Endodermal cell (in vitro differentiated cells): Measurements from ENCODE around the gene SFXN5. TPM values are rescaled to one million over a fixed set of nuclear protein-coding genes. Genes with fewer than 3 reads are reported as not detected.
A peak's percentile ranks its signal among the peaks of the same experiment; 100 is the strongest.

Experiments used
- DNase-seq: peaks from one replicate; pipeline ENCODE4 v3.0.0-alpha.2; 2017
- H3K27ac ChIP-seq: 2 replicates; pipeline ENCODE4 v1.5.1; 2013; ENCODE audit warnings: mild to moderate bottlenecking, low read depth, low read length, moderate library complexity
- H3K27me3 ChIP-seq: 2 replicates; pipeline ENCODE4 v1.6.1; 2013; ENCODE audit warnings: mild to moderate bottlenecking, low read length, moderate library complexity; ENCODE audit not compliant: insufficient read depth, control insufficient read depth, poor library complexity, severe bottlenecking
- H3K36me3 ChIP-seq: 2 replicates; pipeline ENCODE4 v1.7.0; 2013; ENCODE audit warnings: mild to moderate bottlenecking, low read length, moderate library complexity; ENCODE audit not compliant: control insufficient read depth, insufficient read depth
- H3K4me1 ChIP-seq: one replicate; pipeline ENCODE4 v1.7.0; 2013; ENCODE audit warnings: low read length; ENCODE audit not compliant: control insufficient read depth, insufficient read depth
- H3K4me3 ChIP-seq: 2 replicates; pipeline ENCODE4 v1.5.1; 2013; ENCODE audit warnings: mild to moderate bottlenecking, low read length, moderate library complexity
- H3K9ac ChIP-seq: 2 replicates; pipeline ENCODE4 v1.6.1; 2013; ENCODE audit warnings: mild to moderate bottlenecking, low read length, moderate library complexity; ENCODE audit not compliant: poor library complexity, severe bottlenecking; ENCODE audit errors: extremely low read depth
- H3K9me3 ChIP-seq: 2 replicates; pipeline ENCODE4 v1.6.1; 2013; ENCODE audit warnings: mild to moderate bottlenecking, low read length, moderate library complexity; ENCODE audit not compliant: control insufficient read depth
- H3K27ac Mint-ChIP-seq: 2 replicates; pipeline ENCODE4 v1.8.0; 2020; ENCODE audit warnings: mixed read lengths
- H3K27me3 Mint-ChIP-seq: 2 replicates; pipeline ENCODE4 v1.8.0; 2021; ENCODE audit warnings: mild to moderate bottlenecking, mixed read lengths; ENCODE audit not compliant: insufficient read depth
- H3K36me3 Mint-ChIP-seq: 2 replicates; pipeline ENCODE4 v1.8.0; 2020; ENCODE audit warnings: low read depth, mixed read lengths
- H3K4me1 Mint-ChIP-seq: 2 replicates; pipeline ENCODE4 v1.8.0; 2020; ENCODE audit warnings: mixed read lengths
- H3K4me3 Mint-ChIP-seq: 2 replicates; pipeline ENCODE4 v1.8.0; 2020; ENCODE audit warnings: mild to moderate bottlenecking, moderate library complexity, mixed read lengths
- H3K9me3 Mint-ChIP-seq: 2 replicates; pipeline ENCODE4 v1.8.0; 2020; ENCODE audit warnings: mild to moderate bottlenecking, mixed read lengths
- CTCF ChIP-seq: fragments of 200-600 bp; sonication (generic); conservative IDR thresholded peaks from 2 replicates; pipeline ENCODE4 v1.5.0; 2021; ENCODE audit warnings: antibody characterized with exemption, mild to moderate bottlenecking
- WGBS, 2 experiments: methylation state at CpG; one replicate each; pipeline versions ENCODE4 v1.1.5 to v1.1.7; 2013; ENCODE audit warnings: missing lambda C conversion rate in 2 of 2, mixed read lengths in 1 of 2; ENCODE audit not compliant: insufficient coverage in 1 of 2, insufficient read length in 1 of 2; 5-methylcytosine and 5-hydroxymethylcytosine counted together
- total RNA-seq, 2 donors: library from RNA; stranded (reverse); fragmentation: NEBNext Ultra II Directional in 1 of 2; extraction: Animal tissue kit (Norgen Biotek cat#: 25700) in 1 of 2; gene quantifications; 2 replicates in 1 of 2; 3 replicates in 1 of 2; pipeline ENCODE4 v1.2.1, GENCODE V29; 2021

The SFXN5 gene
- total RNA-seq, 2 donors from 2014 or later, result 30.7 to 32.8 TPM

GRCh38 chr2:72926368-72926767, 145.1 kb downstream of the SFXN5 start:
- Mint-ChIP-seq H3K4me3 (no peak overlapping the region), H3K27ac (no peak overlapping the region), H3K36me3 (no peaks in the 10 kb centered on the region), H3K9me3 (peaks cover 16% of the 10 kb centered on the region), H3K27me3 (no peaks in the 10 kb centered on the region), H3K4me1 (peaks cover 19% of the 10 kb centered on the region)
- H3K36me3 ChIP-seq, result no peaks in the 10 kb centered on the region
- DNase-seq, result no peak
- H3K27ac ChIP-seq, result no peak overlapping the region
- no peaks in the 10 kb centered on the region for H3K9me3 ChIP-seq
- no peak overlapping the region for H3K9ac ChIP-seq
- H3K27me3 ChIP-seq, result peaks cover 100% of the 10 kb centered on the region
- no peak overlapping the region for H3K4me3 ChIP-seq
- no peak for TF ChIP-seq CTCF
- no peaks in the 10 kb centered on the region for H3K4me1 ChIP-seq
- WGBS, 2 experiments, result 20 to 21% methylated on average over 1 to 4 of the region's 4 CpGs

DNA sequence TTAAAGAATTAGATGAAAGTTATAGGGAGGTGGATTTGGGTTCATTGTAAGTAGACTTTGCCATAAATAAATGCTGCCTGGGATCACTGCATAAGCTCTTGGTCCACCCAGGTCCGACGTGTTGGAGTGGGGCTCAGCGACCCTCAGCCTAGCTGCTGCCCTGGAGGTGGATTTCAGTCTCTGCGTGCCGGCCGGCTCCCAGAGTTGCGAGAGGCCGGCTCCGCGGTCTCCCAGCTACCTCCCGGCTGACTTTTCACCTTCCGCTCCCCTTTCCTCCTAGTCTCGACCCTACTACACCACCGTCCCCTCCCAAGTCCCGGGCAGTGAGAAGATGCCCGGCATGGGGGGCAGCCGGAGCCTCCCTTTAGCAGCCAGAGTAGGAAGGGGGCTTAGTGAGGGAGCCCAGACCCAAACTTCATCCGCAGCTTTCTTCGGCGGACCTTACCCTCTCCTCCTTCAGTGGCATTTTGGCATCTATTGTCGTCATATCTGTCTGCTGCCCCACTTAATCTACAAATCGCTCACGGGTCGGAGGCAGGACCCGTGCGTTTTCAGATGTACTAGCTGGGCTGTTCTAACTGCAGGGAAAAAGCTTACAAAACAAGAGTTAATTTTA, 146.1 kb downstream of the SFXN5 start:
- Mint-ChIP-seq H3K9me3 (peaks cover 16% of the 10 kb centered on the region), H3K36me3 (no peaks in the 10 kb centered on the region), H3K4me3 (peak overlapping the region; percentile 16), H3K27ac (no peak overlapping the region), H3K27me3 (no peaks in the 10 kb centered on the region), H3K4me1 (peaks cover 19% of the 10 kb centered on the region)
- no peak for TF ChIP-seq CTCF
- no peaks in the 10 kb centered on the region for H3K9me3 ChIP-seq
- no peak overlapping the region for H3K4me3 ChIP-seq
- H3K27me3 ChIP-seq, result peaks cover 100% of the 10 kb centered on the region
- no peak overlapping the region for H3K9ac ChIP-seq
- no peak overlapping the region for H3K27ac ChIP-seq
- peaks cover 4% of the 10 kb centered on the region for H3K4me1 ChIP-seq
- peak; percentile 73 for DNase-seq
- H3K36me3 ChIP-seq, result no peaks in the 10 kb centered on the region
- WGBS, 2 experiments, result 2 to 4% methylated on average over 7 to 26 of the region's 26 CpGs

DNA sequence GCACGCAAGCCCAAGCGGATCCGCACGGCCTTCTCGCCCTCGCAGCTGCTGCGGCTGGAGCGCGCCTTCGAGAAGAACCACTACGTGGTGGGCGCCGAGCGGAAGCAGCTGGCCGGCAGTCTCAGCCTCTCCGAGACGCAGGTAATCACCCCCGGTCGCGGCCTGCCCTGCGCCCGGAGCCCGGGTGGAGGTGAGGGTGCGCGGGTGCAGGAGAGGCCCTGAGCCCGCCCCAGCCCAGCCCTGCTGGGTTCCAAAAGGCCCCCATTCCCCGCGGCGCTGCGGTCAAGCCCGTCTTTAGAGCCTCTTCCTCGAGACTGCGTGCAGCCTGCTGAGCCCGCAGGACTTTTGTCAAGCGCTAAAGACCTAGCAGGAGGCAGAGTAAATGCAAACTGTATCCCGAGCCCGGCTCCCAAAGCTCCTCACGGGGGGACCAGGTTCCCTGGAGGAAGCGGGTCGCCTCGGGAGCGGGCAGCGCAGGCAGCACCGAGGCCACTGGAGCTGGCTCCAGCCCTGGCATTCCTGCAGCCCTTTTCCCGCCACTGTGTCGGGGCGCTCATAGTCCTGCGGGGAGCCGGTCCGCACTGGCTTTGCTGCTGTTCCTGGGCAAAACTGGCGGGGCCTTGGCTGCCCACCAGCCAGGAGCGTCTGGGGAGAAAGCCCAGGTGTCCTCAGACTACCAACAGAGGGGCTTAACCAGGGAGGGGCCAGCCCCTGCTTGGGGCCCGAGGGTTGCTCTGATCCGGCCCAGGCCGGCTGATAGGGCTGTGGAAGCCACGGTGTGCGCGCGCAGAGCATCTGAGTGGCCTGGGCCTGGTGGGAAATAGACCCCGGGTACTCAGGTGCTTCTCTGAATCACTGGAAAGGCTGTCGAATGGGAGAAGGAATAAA, 146.9 kb downstream of the SFXN5 start:
- peaks cover 11% of the 10 kb centered on the region for H3K4me1 ChIP-seq

More for the DNA sequence above, 146.9 kb downstream of the SFXN5 start:
- H3K9ac ChIP-seq, result no peak overlapping the region
- no peak overlapping the region for H3K4me3 ChIP-seq
- no peaks in the 10 kb centered on the region for H3K36me3 ChIP-seq
- Mint-ChIP-seq H3K36me3 (no peaks in the 10 kb centered on the region), H3K4me1 (peaks cover 19% of the 10 kb centered on the region), H3K27ac (no peak overlapping the region), H3K27me3 (no peaks in the 10 kb centered on the region), H3K9me3 (peaks cover 16% of the 10 kb centered on the region), H3K4me3 (peak overlapping the region; percentile 9)
- DNase-seq, result peak; percentile 84
- no peak overlapping the region for H3K27ac ChIP-seq
- TF ChIP-seq CTCF, result no peak
- 2 to 3% methylated on average over 41 to 61 of the region's 61 CpGs for WGBS, 2 experiments
- peaks cover 100% of the 10 kb centered on the region for H3K27me3 ChIP-seq
- no peaks in the 10 kb centered on the region for H3K9me3 ChIP-seq
